WI38 (cell line): ENCODE data around the gene GLT6D1.

Experiments used
- H3K4me3 ChIP-seq: 2 replicates; pipeline ENCODE4 v1.5.1; 2011; ENCODE audit warnings: low read depth, mild to moderate bottlenecking, control low read depth, low read length
- TF ChIP-seq, protein P1 (sequence below): IDR thresholded peaks from 2 replicates; pipeline ENCODE4 v1.5.1; 2012; ENCODE audit warnings: low read depth, mild to moderate bottlenecking, control low read depth, low read length

Gene GLT6D1

DNA sequence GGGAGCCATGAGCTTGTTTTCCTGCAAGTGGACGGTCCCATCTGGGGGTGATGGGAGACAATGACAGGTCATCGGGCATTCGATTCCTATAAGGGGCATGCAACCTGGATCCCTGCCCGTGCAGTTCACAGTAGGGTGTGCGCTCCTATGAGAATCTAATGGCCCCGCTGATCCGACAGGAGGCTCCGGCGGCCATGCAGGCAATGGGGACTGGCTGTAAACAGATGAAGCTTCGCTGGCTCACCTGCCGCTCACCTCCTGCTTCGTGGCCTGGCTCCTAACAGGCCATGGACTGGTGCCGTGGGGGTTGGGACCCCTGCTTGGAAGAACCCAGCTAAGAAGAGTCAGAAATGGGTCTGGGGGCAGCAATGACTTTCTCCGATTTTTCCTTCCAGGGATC lies 56.8 kb downstream of the GLT6D1 start:
- no peak overlapping the region for H3K4me3 ChIP-seq
- TF ChIP-seq, protein P1, sequence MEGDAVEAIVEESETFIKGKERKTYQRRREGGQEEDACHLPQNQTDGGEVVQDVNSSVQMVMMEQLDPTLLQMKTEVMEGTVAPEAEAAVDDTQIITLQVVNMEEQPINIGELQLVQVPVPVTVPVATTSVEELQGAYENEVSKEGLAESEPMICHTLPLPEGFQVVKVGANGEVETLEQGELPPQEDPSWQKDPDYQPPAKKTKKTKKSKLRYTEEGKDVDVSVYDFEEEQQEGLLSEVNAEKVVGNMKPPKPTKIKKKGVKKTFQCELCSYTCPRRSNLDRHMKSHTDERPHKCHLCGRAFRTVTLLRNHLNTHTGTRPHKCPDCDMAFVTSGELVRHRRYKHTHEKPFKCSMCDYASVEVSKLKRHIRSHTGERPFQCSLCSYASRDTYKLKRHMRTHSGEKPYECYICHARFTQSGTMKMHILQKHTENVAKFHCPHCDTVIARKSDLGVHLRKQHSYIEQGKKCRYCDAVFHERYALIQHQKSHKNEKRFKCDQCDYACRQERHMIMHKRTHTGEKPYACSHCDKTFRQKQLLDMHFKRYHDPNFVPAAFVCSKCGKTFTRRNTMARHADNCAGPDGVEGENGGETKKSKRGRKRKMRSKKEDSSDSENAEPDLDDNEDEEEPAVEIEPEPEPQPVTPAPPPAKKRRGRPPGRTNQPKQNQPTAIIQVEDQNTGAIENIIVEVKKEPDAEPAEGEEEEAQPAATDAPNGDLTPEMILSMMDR = no peak

DNA sequence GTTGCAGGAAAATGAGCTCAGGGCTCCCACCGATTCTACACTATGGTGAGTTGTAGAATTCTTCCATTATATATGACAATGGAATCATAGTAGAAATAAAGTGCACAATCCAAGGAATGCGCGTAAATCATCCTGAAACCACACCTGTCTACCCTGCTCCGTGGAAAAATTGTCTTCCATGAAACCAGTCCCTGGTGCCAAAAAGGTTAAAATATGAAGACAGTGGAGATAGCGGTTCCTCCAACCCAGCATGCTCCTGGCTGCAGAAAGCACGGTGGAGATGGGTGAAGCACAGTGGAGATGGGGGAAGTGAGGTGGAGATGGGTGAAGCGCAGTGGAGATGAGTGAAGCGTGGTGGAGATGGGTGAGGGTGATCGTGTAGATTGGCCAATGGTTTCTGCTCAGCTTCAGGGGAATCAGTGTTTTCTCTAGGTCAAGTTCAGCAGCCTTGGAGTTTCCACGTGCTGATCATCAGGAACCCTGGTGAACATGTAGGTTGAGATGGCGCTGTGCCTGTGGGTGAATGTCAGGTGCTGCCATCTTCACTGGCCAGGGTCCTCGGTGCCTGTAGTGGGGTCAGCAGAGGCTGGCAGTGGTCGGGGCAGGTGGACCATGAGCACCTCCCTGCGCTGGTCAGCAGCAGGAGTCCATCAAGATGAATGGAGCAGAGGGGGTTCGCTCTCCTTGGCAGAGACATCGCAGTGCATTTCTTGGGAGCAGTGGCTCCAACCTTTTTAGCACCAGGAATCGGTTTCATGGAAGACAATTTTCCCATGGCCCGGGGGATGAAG lies 57.5 kb downstream of the GLT6D1 start:
- TF ChIP-seq, protein P1 = no peak
- no peak overlapping the region for H3K4me3 ChIP-seq

DNA sequence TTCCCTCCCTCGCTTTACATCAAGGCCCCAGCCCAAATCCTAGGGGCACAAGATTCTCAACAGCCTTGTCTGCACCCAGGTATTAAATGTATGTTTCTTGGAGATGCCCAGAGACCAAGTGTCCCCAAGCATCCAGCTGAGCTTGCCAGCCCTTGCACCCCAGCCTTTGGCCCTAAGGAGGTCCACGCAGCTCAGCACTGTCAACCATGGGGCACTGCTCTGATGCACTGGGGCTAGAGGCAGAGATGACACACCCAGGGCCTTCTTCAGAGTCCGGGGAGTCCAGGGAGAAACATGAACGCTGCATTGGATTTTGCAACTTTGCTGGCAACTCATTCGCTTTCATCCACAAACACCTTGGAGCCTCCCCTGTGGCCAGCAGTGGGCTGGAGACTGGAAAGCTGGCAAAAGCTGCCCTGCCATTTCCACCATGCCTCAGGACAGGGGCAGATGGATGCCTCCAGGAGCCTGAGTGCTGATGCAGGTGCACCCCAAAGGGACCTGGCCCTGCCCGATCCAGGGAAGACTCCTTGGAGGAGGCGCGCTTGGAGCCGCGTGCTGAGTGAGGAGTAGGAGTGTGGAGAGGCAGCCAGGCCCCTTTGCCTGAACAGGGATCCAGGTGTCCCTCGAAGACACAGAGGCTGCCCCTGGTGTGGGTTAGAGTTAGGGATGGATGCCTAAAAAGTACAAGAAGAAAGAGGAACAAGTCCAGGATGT lies 58.5 kb downstream of the GLT6D1 start:
- TF ChIP-seq, protein P1 = no peak
- no peak overlapping the region for H3K4me3 ChIP-seq

DNA sequence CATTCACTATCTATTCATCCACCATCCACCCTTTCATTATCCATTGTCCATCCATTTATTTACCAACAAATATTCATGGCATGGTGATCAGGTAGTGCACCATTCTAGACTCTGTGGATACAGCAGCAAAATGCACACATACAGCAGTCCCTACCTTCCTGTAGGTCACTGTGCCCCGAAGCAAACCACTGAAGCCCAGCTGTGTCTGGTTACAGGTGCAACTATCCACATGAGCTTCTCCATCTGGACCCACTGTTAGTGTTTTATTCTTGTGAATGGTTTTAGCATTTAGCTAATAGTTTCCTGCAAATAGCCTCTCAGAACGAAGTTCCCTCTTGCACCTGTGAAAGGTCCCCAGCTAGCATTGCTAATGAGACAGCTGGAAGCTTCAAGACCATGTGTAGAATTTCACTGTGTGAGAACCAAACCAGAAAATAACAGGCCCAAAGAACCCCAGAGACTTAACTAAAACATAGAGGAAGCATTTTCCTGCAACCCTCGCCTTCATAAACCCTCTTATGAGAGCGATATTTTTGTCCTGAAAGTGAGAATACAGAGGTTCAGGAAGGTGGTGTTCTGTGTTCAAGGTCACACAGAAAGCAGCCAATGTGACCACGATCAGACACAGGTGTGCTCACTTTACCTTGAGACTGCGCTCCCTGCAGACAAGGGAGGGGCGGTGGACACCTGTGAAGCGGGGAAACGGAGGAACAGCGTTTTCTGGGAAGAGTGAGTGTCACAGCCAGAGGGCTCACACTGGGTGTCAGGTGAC lies 59.3 kb downstream of the GLT6D1 start:
- TF ChIP-seq, protein P1 = no peak
- H3K4me3 ChIP-seq = no peak overlapping the region

DNA sequence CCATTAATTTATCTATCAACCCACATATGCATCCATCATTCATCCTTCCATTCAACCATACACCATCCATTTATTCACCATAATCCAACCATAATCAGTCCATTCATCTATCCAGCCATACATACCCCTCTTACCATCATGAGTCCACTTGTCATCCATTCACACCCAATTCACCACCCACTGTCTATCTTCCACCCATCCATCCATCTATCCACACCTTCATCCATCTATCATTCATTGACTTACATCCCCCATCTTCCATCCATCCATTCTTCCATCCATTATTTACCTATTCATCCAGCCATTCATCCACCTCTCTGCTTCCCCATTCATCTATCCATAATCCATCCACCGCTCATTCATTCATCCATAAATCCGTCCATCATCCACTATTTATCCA lies 60.0 kb downstream of the GLT6D1 start:
- no peak overlapping the region for H3K4me3 ChIP-seq
- TF ChIP-seq, protein P1 = no peak

DNA sequence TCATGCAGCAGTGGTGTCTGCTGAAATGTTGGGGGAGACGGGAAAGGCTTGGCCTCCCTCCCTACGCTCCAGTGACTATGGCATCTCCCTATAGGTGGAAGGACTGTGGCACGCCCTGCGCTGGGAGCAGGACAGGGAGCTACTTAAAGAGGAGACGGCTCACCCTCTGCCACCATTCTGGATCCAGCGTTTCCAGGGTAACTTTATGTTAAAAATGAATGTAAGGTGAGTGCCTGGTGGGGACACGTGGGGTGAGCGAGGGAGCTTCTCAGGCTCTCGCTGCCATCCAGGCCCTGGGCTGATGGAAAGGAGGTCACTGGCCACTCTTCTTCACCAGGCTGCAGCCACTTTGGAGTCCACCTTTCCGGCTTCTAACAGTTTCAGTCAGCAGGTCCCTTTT lies 62.1 kb downstream of the GLT6D1 start:
- H3K4me3 ChIP-seq = no peak overlapping the region
- TF ChIP-seq, protein P1 = no peak
